ENCODE data around the gene GPR84. TPM values are rescaled to one million over a fixed set of nuclear protein-coding genes. Genes with fewer than 3 reads are reported as not detected.

GPR84 gene
- total and polyA plus RNA-seq, 12 donors = 0.15 to 2.9 (median 0.32) TPM; not detected in 7

GRCh38 chr12:54390668-54391551, 26.6 kb upstream of the GPR84 start:
- DNase-seq = peak in 1 of 2 donors; percentile 41
- H3K36me3 ChIP-seq = peaks cover 0 to 40% (median 5%) of the 10 kb centered on the region in 9 donors
- ATAC-seq = peak in 3 of 8 donors; percentile 21 to 27 (median 24)
- TF ChIP-seq CTCF (IDR thresholded peaks at IDR 0.05) = peak in 1 of 9 donors; percentile 18
- intact Hi-C loops (cut with DNase I) = no loop called here
- H3K27ac ChIP-seq = no peak overlapping the region
- peak overlapping the region in 9 of 10 donors; percentile 14 to 49 (median 45) for H3K4me3 ChIP-seq
- H3K4me1 ChIP-seq = peaks cover 0 to 58% (median 11%) of the 10 kb centered on the region in 9 donors
- no peaks in the 10 kb centered on the region for H3K9me3 ChIP-seq
- no peaks in the 10 kb centered on the region for H3K27me3 ChIP-seq
- WGBS, 2 donors = 22 to 33% methylated on average over 50 to 51 of the region's 51 CpGs

GRCh38 chr12:54390176-54390667, 25.9 kb upstream of the GPR84 start:
- WGBS, 2 donors = 65 to 80% methylated on average over 4 to 7 of the region's 7 CpGs
- Histone ChIP-seq H3K27ac (no peak overlapping the region), H3K4me1 (peaks cover 0 to 65% (median 11%) of the 10 kb centered on the region in 9 donors), H3K27me3 (no peaks in the 10 kb centered on the region), H3K9me3 (no peaks in the 10 kb centered on the region), H3K4me3 (no peak overlapping the region), H3K36me3 (peaks cover 0 to 33% (median 0%) of the 10 kb centered on the region in 9 donors)
- ATAC-seq (peak in 1 of 8 donors; percentile 5), DNase-seq (no peak)
- no peak for TF ChIP-seq CTCF (IDR thresholded peaks at IDR 0.05)
- intact Hi-C loops (cut with DNase I) = no loop called here

- Histone ChIP-seq H3K27ac (no peak overlapping the region), H3K4me1 (peaks cover 0 to 70% (median 11%) of the 10 kb centered on the region in 9 donors), H3K9me3 (no peaks in the 10 kb centered on the region), H3K27me3 (no peaks in the 10 kb centered on the region), H3K4me3 (no peak overlapping the region), H3K36me3 (peaks cover 0 to 27% (median 0%) of the 10 kb centered on the region in 9 donors)
- DNase-seq = no peak
- no peak for TF ChIP-seq CTCF (IDR thresholded peaks at IDR 0.05)
- intact Hi-C loops (cut with DNase I) = no loop called here
- 83 to 92% methylated on average over 5 of the region's 5 CpGs for WGBS, 2 donors
- no peak for ATAC-seq
Measured at GRCh38 chr12:54389607-54390175, 25.4 kb upstream of the GPR84 start.

- Histone ChIP-seq H3K27ac (no peak overlapping the region), H3K4me1 (peaks cover 0 to 67% (median 11%) of the 10 kb centered on the region in 9 donors), H3K36me3 (peaks cover 0 to 22% (median 0%) of the 10 kb centered on the region in 9 donors), H3K27me3 (no peaks in the 10 kb centered on the region), H3K9me3 (no peaks in the 10 kb centered on the region), H3K4me3 (no peak overlapping the region)
- TF ChIP-seq CTCF (IDR thresholded peaks at IDR 0.05) = no peak
- intact Hi-C loops (cut with DNase I) = no loop called here
- no peak for DNase-seq
- WGBS, 2 donors = 86 to 88% methylated on average over 3 of the region's 3 CpGs
- no peak for ATAC-seq
Measured at GRCh38 chr12:54389134-54389508, 24.8 kb upstream of the GPR84 start.
